Jurkat, Clone E6-1 (cell line): ENCODE measurements around the gene INO80.

ENCODE experiments used
- DNase-seq: peaks from one replicate; pipeline ENCODE4 v3.0.0-alpha.2; 2011; ENCODE audit warnings: low read depth, low spot score
- H3K4me3 ChIP-seq: 2 replicates; pipeline ENCODE4 v1.5.1; 2011; ENCODE audit warnings: mild to moderate bottlenecking, low read length, control low read depth, moderate library complexity

The INO80 gene

GRCh38 chr15:41061667-41062066 lies 54.4 kb downstream of the INO80 start:
- no peak overlapping the region for H3K4me3 ChIP-seq
- no peak for DNase-seq

GRCh38 chr15:41060505-41060904 lies 55.6 kb downstream of the INO80 start:
- no peak for DNase-seq
- H3K4me3 ChIP-seq, result no peak overlapping the region

GRCh38 chr15:41056810-41057209 lies 59.3 kb downstream of the INO80 start:
- no peak overlapping the region for H3K4me3 ChIP-seq
- DNase-seq, result no peak

- H3K4me3 ChIP-seq, result no peak overlapping the region
- DNase-seq, result no peak
Measured at GRCh38 chr15:41055706-41056105, 60.4 kb downstream of the INO80 start.

GRCh38 chr15:41051139-41051538 lies 64.9 kb downstream of the INO80 start:
- no peak overlapping the region for H3K4me3 ChIP-seq

GRCh38 chr15:41048852-41049251 lies 67.2 kb downstream of the INO80 start:
- no peak overlapping the region for H3K4me3 ChIP-seq
- no peak for DNase-seq

More at GRCh38 chr15:41051139-41051538, 64.9 kb downstream of the INO80 start:
- DNase-seq, result no peak

- DNase-seq, result no peak
- H3K4me3 ChIP-seq, result no peak overlapping the region
Measured at GRCh38 chr15:41048397-41048796, 67.7 kb downstream of the INO80 start.

GRCh38 chr15:41047474-41047873 lies 68.6 kb downstream of the INO80 start:
- DNase-seq, result no peak
- no peak overlapping the region for H3K4me3 ChIP-seq

- no peak overlapping the region for H3K4me3 ChIP-seq
- no peak for DNase-seq
Measured at GRCh38 chr15:41043276-41043951, 72.7 kb downstream of the INO80 start.

GRCh38 chr15:41042851-41043250 lies 73.2 kb downstream of the INO80 start:
- no peak overlapping the region for H3K4me3 ChIP-seq
- DNase-seq, result no peak

- DNase-seq, result no peak
- H3K4me3 ChIP-seq, result no peak overlapping the region
Measured at GRCh38 chr15:41039121-41039520, 77.0 kb downstream of the INO80 start.

GRCh38 chr15:41032079-41032328 lies 84.1 kb downstream of the INO80 start:
- no peak overlapping the region for H3K4me3 ChIP-seq
- DNase-seq, result no peak

GRCh38 chr15:41031232-41032078 lies 84.6 kb downstream of the INO80 start:
- no peak for DNase-seq
- no peak overlapping the region for H3K4me3 ChIP-seq

- H3K4me3 ChIP-seq, result no peak overlapping the region
- DNase-seq, result no peak
Measured at GRCh38 chr15:41028853-41029252, 87.2 kb downstream of the INO80 start.

GRCh38 chr15:41025393-41025792 lies 90.7 kb downstream of the INO80 start:
- DNase-seq, result no peak
- H3K4me3 ChIP-seq, result no peak overlapping the region

GRCh38 chr15:41024885-41025284 lies 91.2 kb downstream of the INO80 start:
- DNase-seq, result no peak

GRCh38 chr15:41024131-41024530 lies 91.9 kb downstream of the INO80 start:
- H3K4me3 ChIP-seq, result no peak overlapping the region
- no peak for DNase-seq

More at GRCh38 chr15:41024885-41025284, 91.2 kb downstream of the INO80 start:
- H3K4me3 ChIP-seq, result no peak overlapping the region

- no peak overlapping the region for H3K4me3 ChIP-seq
- peak; percentile 38 for DNase-seq
Measured at GRCh38 chr15:41022487-41023090, 93.5 kb downstream of the INO80 start.

GRCh38 chr15:41020829-41021228 lies 95.3 kb downstream of the INO80 start:
- no peak overlapping the region for H3K4me3 ChIP-seq
- no peak for DNase-seq

GRCh38 chr15:41020311-41020710 lies 95.8 kb downstream of the INO80 start:
- H3K4me3 ChIP-seq, result no peak overlapping the region
- DNase-seq, result no peak
